PC-9 (cell line): ENCODE measurements around the gene CADM2.

Experiments used
- CTCF ChIP-seq: fragments of 200-600 bp; sonication (generic); conservative IDR thresholded peaks from 2 replicates; pipeline ENCODE4 v1.6.1; 2017; ENCODE audit warnings: mixed run types, antibody characterized with exemption, mild to moderate bottlenecking, moderate library complexity
- EZH2 ChIP-seq: fragments of 200-600 bp; sonication (generic); IDR thresholded peaks from 2 replicates; pipeline ENCODE4 v1.8.0; 2017; ENCODE audit warnings: antibody characterized with exemption, low read depth

- TF ChIP-seq CTCF: no peak
- no peak for TF ChIP-seq EZH2
Measured at GRCh38 chr3:85476891-85477495, 518.2 kb downstream of the CADM2 start.
